ENCODE measurements around the gene KIFC3.

The KIFC3 gene

DNA sequence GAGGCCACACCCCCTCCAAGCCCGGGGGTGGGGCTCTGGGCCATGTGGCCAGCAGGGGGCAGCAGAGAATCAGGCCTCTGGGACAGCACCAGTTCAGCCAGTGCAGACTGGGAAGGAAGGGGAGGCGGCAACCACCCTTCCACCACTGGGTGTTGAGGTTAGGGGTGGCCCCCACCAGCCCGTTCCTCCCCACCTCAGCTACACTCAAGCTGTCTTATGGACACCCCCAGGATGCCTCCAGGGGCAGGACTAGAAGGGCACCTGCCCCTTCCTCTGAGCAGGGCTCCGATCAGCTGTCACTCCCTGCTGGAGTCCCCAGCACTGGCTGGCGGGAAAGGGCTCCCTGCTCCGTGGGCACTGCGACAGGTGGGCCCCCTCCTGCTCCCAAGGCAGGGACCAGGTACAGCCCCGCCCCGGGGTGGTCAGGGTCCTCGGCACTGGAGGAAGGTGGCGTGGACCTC lies 44.9 kb downstream of the KIFC3 start:
- intact Hi-C loops (cut with micrococcal nuclease): loop anchor here (1.0 to 2.0 kb wide), 3 partner anchors 106 to 248 kb away; partner anchors contain the start of genes USB1 and ZNF319
- no peak overlapping the region for H3K4me3 Mint-ChIP-seq
- peaks cover 17% of the 10 kb centered on the region for H3K4me1 Mint-ChIP-seq (ENCODE audit: low read depth)
- no peak overlapping the region for H3K27ac Mint-ChIP-seq
- no peaks in the 10 kb centered on the region for H3K9me3 Mint-ChIP-seq
- H3K27me3 Mint-ChIP-seq: no peaks in the 10 kb centered on the region
- peaks cover 94% of the 10 kb centered on the region for H3K36me3 Mint-ChIP-seq (ENCODE audit: low read depth)

- H3K4me1 Mint-ChIP-seq (ENCODE audit: low read depth): peaks cover 17% of the 10 kb centered on the region
- peaks cover 94% of the 10 kb centered on the region for H3K36me3 Mint-ChIP-seq (ENCODE audit: low read depth)
- no peak overlapping the region for H3K4me3 Mint-ChIP-seq
- H3K27ac Mint-ChIP-seq: no peak overlapping the region
- intact Hi-C loops (cut with micrococcal nuclease): loop anchor here (1.0 to 2.0 kb wide), 3 partner anchors 107 to 249 kb away; partner anchors contain the start of genes USB1 and ZNF319
- H3K9me3 Mint-ChIP-seq: no peaks in the 10 kb centered on the region
- H3K27me3 Mint-ChIP-seq: no peaks in the 10 kb centered on the region
Observed at GRCh38 chr16:57756424-57757325, 45.6 kb downstream of the KIFC3 start.

GRCh38 chr16:57755726-57756423 lies 46.4 kb downstream of the KIFC3 start:
- H3K36me3 Mint-ChIP-seq (ENCODE audit: low read depth): peaks cover 94% of the 10 kb centered on the region
- no peak overlapping the region for H3K27ac Mint-ChIP-seq
- intact Hi-C loops (cut with micrococcal nuclease): loop anchor here (2.0 kb wide), 1 partner anchor 245 kb away; the partner anchor contains the start of genes USB1 and ZNF319
- no peak overlapping the region for H3K4me3 Mint-ChIP-seq
- no peaks in the 10 kb centered on the region for H3K9me3 Mint-ChIP-seq
- no peaks in the 10 kb centered on the region for H3K27me3 Mint-ChIP-seq
- peaks cover 17% of the 10 kb centered on the region for H3K4me1 Mint-ChIP-seq (ENCODE audit: low read depth)

DNA sequence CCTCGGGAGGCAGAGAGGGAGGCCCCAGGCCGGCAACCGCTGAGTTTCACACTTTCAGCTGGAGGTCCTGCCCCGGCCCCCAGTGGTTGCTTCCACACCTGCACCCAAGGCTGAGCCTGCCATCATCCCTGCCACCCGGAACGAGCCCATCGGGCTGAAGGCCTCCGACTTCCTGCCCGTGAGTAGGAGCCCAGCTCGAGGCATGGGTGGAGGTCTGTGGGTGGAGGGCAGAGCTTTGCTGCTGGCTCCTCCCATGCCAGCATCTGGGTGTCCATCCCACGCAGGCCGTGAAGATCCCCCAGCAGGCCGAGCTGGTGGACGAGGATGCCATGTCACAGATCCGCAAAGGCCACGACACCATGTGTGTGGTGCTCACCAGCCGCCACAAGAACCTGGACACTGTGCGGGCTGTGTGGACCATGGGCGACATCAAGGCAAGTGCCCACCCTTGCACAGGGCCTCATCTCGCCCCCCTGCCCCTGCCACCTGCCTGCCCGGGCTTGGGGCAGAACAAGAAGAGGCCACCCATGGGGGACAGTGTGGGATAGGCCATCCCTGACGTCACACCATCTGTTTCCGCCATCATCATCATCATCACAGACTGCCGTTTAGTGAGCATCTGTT lies 47.1 kb downstream of the KIFC3 start:
- intact Hi-C loops (cut with micrococcal nuclease): no loop called here
- H3K9me3 Mint-ChIP-seq: no peaks in the 10 kb centered on the region
- no peaks in the 10 kb centered on the region for H3K27me3 Mint-ChIP-seq
- peaks cover 15% of the 10 kb centered on the region for H3K4me1 Mint-ChIP-seq (ENCODE audit: low read depth)
- no peak overlapping the region for H3K27ac Mint-ChIP-seq
- no peak overlapping the region for H3K4me3 Mint-ChIP-seq
- peaks cover 91% of the 10 kb centered on the region for H3K36me3 Mint-ChIP-seq (ENCODE audit: low read depth)

DNA sequence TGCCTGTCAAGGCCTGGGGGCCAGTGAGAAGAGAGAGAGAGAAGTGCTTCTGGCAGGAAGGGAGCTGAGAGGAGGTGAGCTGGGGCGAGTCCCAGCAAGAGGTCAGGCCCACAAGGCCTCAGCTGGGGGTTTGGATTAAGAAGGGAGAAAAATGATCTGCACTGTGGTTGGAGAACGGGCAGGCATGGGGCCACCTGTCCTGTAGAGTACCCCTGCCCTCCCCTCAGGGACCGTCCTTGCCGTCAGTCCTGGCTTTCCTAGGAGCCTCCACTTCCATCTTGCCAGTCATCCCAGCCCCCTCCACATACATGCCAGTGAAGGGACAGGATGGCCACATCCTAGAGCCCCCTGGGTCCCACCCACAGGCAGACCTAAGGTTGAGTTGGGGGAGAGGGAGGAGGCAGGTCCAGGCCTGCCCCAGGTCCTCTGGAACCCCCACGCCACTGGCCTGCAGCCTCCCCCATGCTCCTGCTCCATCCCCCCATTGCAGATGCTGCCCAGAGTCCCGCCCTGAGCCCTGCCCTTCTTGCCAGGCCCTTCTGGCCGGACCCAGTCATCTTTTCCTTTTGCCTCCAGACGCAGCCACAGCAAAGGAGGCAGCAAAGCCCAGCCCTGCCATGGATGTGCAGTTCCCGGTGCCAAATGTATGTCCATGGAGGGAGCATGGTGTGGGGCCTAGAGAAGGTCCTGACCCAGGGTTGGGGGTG lies 47.8 kb downstream of the KIFC3 start:
- H3K9me3 Mint-ChIP-seq: no peaks in the 10 kb centered on the region
- no peak overlapping the region for H3K4me3 Mint-ChIP-seq
- H3K27me3 Mint-ChIP-seq: no peaks in the 10 kb centered on the region
- peaks cover 10% of the 10 kb centered on the region for H3K4me1 Mint-ChIP-seq (ENCODE audit: low read depth)
- H3K27ac Mint-ChIP-seq: no peak overlapping the region
- H3K36me3 Mint-ChIP-seq (ENCODE audit: low read depth): peaks cover 84% of the 10 kb centered on the region
- intact Hi-C loops (cut with micrococcal nuclease): no loop called here

DNA sequence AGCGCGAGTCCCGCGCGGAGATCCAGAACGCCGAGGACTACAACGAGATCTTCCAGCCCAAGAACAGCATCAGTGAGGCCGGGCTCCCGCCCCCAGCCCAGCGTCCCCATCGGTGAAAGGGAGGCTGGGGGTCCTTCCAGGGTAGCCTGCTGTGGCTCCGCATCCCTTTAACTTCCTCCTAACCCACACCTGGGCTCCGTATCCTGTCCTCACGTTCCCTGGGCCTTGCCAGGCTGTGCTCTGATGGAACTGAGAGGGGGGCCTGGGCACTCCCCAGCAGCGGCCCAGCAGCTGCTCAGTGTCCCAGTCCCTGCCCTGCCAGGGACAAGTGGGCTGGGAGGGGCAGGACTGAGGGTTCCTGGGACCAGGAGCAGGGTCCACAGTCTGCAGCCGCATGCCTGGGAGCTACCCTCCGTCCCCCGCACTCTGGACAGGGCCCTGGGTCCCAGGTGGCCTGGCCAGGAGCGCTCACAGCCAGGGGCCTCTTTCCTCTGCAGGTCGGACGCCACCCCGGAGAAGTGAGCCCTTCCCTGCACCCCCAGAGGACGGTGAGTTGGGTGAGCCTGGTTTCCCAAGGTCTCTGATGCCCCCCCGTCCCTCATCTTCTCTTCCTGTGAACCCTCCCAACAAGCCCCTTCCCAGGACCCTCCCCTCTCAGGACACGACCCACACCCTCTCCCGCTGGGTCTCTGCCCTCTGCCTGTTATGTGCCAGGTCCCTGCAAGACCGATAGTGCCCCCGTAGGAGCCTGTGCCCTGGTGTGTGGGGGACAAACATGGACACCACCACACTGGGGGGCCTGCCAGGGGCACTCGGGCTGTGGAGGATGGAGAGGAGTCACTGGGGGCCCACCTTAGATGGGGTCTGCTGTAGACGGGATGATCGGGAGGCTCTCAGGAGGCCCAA lies 48.6 kb downstream of the KIFC3 start:
- Mint-ChIP-seq H3K27ac (no peak overlapping the region), H3K4me1 (ENCODE audit: low read depth) (peaks cover 10% of the 10 kb centered on the region), H3K4me3 (no peak overlapping the region), H3K27me3 (no peaks in the 10 kb centered on the region), H3K9me3 (no peaks in the 10 kb centered on the region), H3K36me3 (ENCODE audit: low read depth) (peaks cover 81% of the 10 kb centered on the region)
- intact Hi-C loops (cut with micrococcal nuclease): no loop called here

- Mint-ChIP-seq H3K36me3 (ENCODE audit: low read depth) (peaks cover 77% of the 10 kb centered on the region), H3K4me1 (ENCODE audit: low read depth) (peaks cover 10% of the 10 kb centered on the region), H3K27ac (no peak overlapping the region), H3K9me3 (no peaks in the 10 kb centered on the region), H3K4me3 (no peak overlapping the region), H3K27me3 (no peaks in the 10 kb centered on the region)
- intact Hi-C loops (cut with micrococcal nuclease): no loop called here
Observed at GRCh38 chr16:57752581-57753447, 49.5 kb downstream of the KIFC3 start.

- H3K36me3 Mint-ChIP-seq (ENCODE audit: low read depth): peaks cover 77% of the 10 kb centered on the region
- intact Hi-C loops (cut with micrococcal nuclease): no loop called here
- peaks cover 10% of the 10 kb centered on the region for H3K4me1 Mint-ChIP-seq (ENCODE audit: low read depth)
- no peak overlapping the region for H3K4me3 Mint-ChIP-seq
- no peak overlapping the region for H3K27ac Mint-ChIP-seq
- no peaks in the 10 kb centered on the region for H3K27me3 Mint-ChIP-seq
- no peaks in the 10 kb centered on the region for H3K9me3 Mint-ChIP-seq
Observed at GRCh38 chr16:57752203-57752580, 50.1 kb downstream of the KIFC3 start.

GRCh38 chr16:57751539-57752202 lies 50.6 kb downstream of the KIFC3 start:
- intact Hi-C loops (cut with micrococcal nuclease): no loop called here
- Mint-ChIP-seq H3K4me1 (ENCODE audit: low read depth) (peaks cover 10% of the 10 kb centered on the region), H3K27ac (no peak overlapping the region), H3K9me3 (no peaks in the 10 kb centered on the region), H3K4me3 (no peak overlapping the region), H3K27me3 (no peaks in the 10 kb centered on the region), H3K36me3 (ENCODE audit: low read depth) (peaks cover 80% of the 10 kb centered on the region)

DNA sequence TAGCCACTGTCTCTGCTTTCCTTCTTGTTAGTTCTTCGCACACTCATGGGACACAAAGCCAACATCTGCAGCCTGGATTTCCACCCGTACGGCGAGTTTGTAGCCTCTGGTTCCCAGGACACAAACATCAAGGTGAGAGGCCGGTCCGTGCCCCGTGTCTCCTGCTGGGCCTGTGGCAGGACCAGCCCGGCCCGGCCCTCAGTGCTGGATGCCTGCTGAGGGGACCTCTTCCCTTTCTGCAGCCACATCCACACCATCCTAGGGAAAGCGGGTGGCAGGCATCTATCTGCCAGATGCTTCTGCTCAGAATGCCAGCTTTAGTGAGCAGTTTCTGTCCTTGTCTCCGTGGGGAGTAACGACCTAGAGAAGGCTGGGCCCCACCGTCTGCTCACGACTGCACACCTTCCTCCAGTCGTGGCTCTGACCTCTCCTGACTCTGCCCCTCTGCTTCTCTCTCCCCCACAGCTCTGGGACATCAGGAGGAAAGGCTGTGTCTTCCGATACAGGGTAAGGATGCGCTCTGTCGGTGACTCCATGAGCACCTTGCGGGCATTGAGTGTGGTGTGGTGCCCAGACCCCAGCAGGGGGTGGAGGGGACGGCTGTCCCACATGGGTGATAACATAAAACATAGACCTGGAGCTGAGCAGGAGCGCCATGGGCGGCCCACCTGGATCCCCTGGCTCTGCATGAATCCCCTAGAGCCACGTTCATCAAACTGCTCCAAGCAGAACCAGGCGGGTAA lies 51.3 kb downstream of the KIFC3 start:
- Mint-ChIP-seq H3K4me1 (ENCODE audit: low read depth) (peaks cover 4% of the 10 kb centered on the region), H3K27me3 (no peaks in the 10 kb centered on the region), H3K36me3 (ENCODE audit: low read depth) (peaks cover 74% of the 10 kb centered on the region), H3K9me3 (no peaks in the 10 kb centered on the region), H3K27ac (no peak overlapping the region), H3K4me3 (no peak overlapping the region)
- intact Hi-C loops (cut with micrococcal nuclease): no loop called here

DNA sequence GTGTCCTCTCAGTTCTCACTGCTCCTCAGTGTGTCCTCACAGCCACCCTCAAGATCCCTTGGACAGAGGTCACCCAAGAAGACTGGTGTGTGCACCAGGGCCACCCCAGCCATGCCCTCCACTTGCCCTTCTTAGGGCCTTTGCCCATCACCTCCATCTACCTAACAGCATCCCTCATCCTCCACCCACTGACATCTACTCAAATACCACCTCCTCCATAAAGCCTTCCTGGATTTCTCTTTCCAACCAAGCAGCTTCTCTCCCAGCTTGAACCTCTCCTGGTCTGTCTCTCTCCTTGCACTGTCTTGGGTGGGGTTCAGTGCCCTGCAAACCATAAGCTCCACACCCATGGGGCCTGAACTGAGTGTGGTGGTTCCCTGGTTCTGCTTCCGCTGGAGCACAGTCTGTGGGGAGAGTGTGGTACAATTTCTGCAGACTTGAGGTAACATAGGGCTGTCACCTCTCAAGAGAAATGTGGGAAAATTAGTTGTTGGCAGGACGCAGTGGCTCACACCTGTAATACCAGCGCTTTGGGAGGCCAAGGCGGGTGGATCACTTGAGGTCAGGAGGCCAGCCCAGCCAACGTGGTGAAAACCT lies 52.3 kb downstream of the KIFC3 start:
- H3K4me1 Mint-ChIP-seq (ENCODE audit: low read depth): no peaks in the 10 kb centered on the region
- H3K27ac Mint-ChIP-seq: no peak overlapping the region
- peaks cover 67% of the 10 kb centered on the region for H3K36me3 Mint-ChIP-seq (ENCODE audit: low read depth)
- no peak overlapping the region for H3K4me3 Mint-ChIP-seq
- no peaks in the 10 kb centered on the region for H3K27me3 Mint-ChIP-seq
- intact Hi-C loops (cut with micrococcal nuclease): no loop called here
- no peaks in the 10 kb centered on the region for H3K9me3 Mint-ChIP-seq
